CD14-positive monocyte (primary cell): ENCODE data around the gene GJB5. TPM values are rescaled to one million over a fixed set of nuclear protein-coding genes. Genes with fewer than 3 reads are reported as not detected.

Experiments used
- DNase-seq, 3 donors: peaks; one replicate each; pipeline ENCODE4 v3.0.0-alpha.2; 2011 to 2022
- H2AFZ ChIP-seq: 2 replicates; pipeline ENCODE4 v1.6.0; 2012; ENCODE audit warnings: mild to moderate bottlenecking, low read depth, low read length, inconsistent platforms; ENCODE audit not compliant: insufficient read depth, poor library complexity, severe bottlenecking
- H3K27ac ChIP-seq, 2 donors: 1 replicate in 1 of 2; 2 replicates in 1 of 2; pipeline ENCODE4 v1.5.1; 2012 to 2013; ENCODE audit warnings: low read length in 2 of 2, control low read depth in 1 of 2, inconsistent platforms in 1 of 2, low read depth in 1 of 2, mild to moderate bottlenecking in 1 of 2
- H3K27me3 ChIP-seq, 2 donors: one replicate each; pipeline versions ENCODE4 v1.6.0 to v1.6.1; 2011 to 2013; ENCODE audit warnings: low read length in 2 of 2; ENCODE audit not compliant: control insufficient read depth in 2 of 2, insufficient read depth in 2 of 2
- H3K36me3 ChIP-seq, 2 donors: replicated peaks in 1 of 2; 1 replicate in 1 of 2; 2 replicates in 1 of 2; pipeline versions ENCODE4 v1.5.1 to v1.6.1; 2012 to 2013; ENCODE audit warnings: low read length in 2 of 2, control low read depth in 1 of 2, inconsistent platforms in 1 of 2, mild to moderate bottlenecking in 1 of 2; ENCODE audit not compliant: insufficient read depth in 2 of 2, control insufficient read depth in 1 of 2
- H3K4me1 ChIP-seq, 2 donors: 1 replicate in 1 of 2; 2 replicates in 1 of 2; pipeline versions ENCODE4 v1.5.1 to v1.6.1; 2012 to 2013; ENCODE audit warnings: low read length in 2 of 2, control low read depth in 1 of 2, inconsistent platforms in 1 of 2, mild to moderate bottlenecking in 1 of 2, moderate library complexity in 1 of 2; ENCODE audit not compliant: insufficient read depth in 2 of 2, control insufficient read depth in 1 of 2
- H3K4me2 ChIP-seq: replicated peaks from 2 replicates; pipeline ENCODE3; 2012; ENCODE audit warnings: low read length, moderate library complexity, mild to moderate bottlenecking; ENCODE audit not compliant: poor library complexity, severe bottlenecking; ENCODE audit errors: extremely low read depth
- H3K4me3 ChIP-seq, 3 experiments: fragments of 200-600 bp in 1 of 3; sonication (generic) in 1 of 3; replicated peaks in 1 of 3; 1 replicate in 2 of 3; 2 replicates in 1 of 3; pipeline ENCODE4 v1.5.1; 2011 to 2013; ENCODE audit warnings: low read length in 3 of 3, mild to moderate bottlenecking in 3 of 3, control low read depth in 2 of 3, low read depth in 2 of 3, inconsistent platforms in 1 of 3, moderate library complexity in 1 of 3
- H3K79me2 ChIP-seq: 2 replicates; pipeline ENCODE4 v1.6.0; 2012; ENCODE audit warnings: mild to moderate bottlenecking, control low read depth, inconsistent platforms, low read length, moderate library complexity; ENCODE audit not compliant: insufficient read depth
- H3K9ac ChIP-seq: 2 replicates; pipeline ENCODE4 v1.6.0; 2017; ENCODE audit warnings: low read length, mild to moderate bottlenecking; ENCODE audit not compliant: insufficient read depth, poor library complexity, severe bottlenecking
- H3K9me3 ChIP-seq, 2 donors: replicated peaks in 1 of 2; 1 replicate in 1 of 2; 2 replicates in 1 of 2; pipeline versions ENCODE4 v1.5.1 to v1.6.1; 2012 to 2013; ENCODE audit warnings: low read length in 2 of 2, control low read depth in 1 of 2; ENCODE audit not compliant: control insufficient read depth in 1 of 2, insufficient read depth in 1 of 2
- H4K20me1 ChIP-seq: 2 replicates; pipeline ENCODE4 v1.6.0; 2012; ENCODE audit warnings: mild to moderate bottlenecking, low read length, control low read depth, moderate library complexity; ENCODE audit not compliant: insufficient read depth
- H3K27ac Mint-ChIP-seq, 7 donors: one replicate each; pipeline ENCODE4 v1.8.0; 2020; ENCODE audit warnings: mild to moderate bottlenecking in 7 of 7, mixed read lengths in 7 of 7, moderate library complexity in 6 of 7, inconsistent platforms in 2 of 7
- H3K27me3 Mint-ChIP-seq, 3 donors: one replicate each; pipeline ENCODE4 v1.8.0; 2021 to 2022; ENCODE audit warnings: low read depth in 3 of 3, mild to moderate bottlenecking in 3 of 3, mixed read lengths in 3 of 3, moderate library complexity in 3 of 3, inconsistent platforms in 1 of 3
- H3K36me3 Mint-ChIP-seq, 2 donors: one replicate each; pipeline ENCODE4 v1.8.0; 2020; ENCODE audit warnings: mixed read lengths in 2 of 2, inconsistent platforms in 1 of 2, mild to moderate bottlenecking in 1 of 2
- H3K4me1 Mint-ChIP-seq: one replicate; pipeline ENCODE4 v1.8.0; 2020; ENCODE audit warnings: mild to moderate bottlenecking, mixed read lengths
- H3K4me3 Mint-ChIP-seq, 2 donors: one replicate each; pipeline ENCODE4 v1.8.0; 2020; ENCODE audit warnings: mild to moderate bottlenecking in 2 of 2, mixed read lengths in 2 of 2, moderate library complexity in 1 of 2
- H3K9me3 Mint-ChIP-seq, 7 donors: one replicate each; pipeline ENCODE4 v1.8.0; 2020 to 2022; ENCODE audit warnings: mixed read lengths in 7 of 7, mild to moderate bottlenecking in 6 of 7, moderate library complexity in 6 of 7, inconsistent platforms in 2 of 7
- CTCF ChIP-seq: fragments of 200-600 bp; IDR thresholded peaks from one replicate; pipeline ENCODE4 v1.8.0; 2022; ENCODE audit warnings: antibody characterized with exemption, mild to moderate bottlenecking
- WGBS: methylation state at CpG from one replicate; pipeline ENCODE4 v1.1.5; 2013; ENCODE audit warnings: missing lambda C conversion rate; ENCODE audit not compliant: insufficient coverage; 5-methylcytosine and 5-hydroxymethylcytosine counted together
- intact Hi-C, 2 donors: fragments of 100-400 bp; cut with micrococcal nuclease; formaldehyde crosslinking; loops; one replicate each; pipeline versions ENCODE4 v1.15.0 to v1.15.1; 2023
- polyA plus RNA-seq, 3 donors: library from polyadenylated mRNA; depleted of rRNA in 1 of 3; unstranded in 2 of 3; stranded (reverse) in 1 of 3; fragments of 300-500 nt in 2 of 3; fragments of >200 nt in 1 of 3; fragmentation: Illumina TruSeq in 2 of 3; gene quantifications; 1 replicate in 2 of 3; 2 replicates in 1 of 3; pipeline ENCODE4 v1.2.3, GENCODE V29; 2012 to 2021

The GJB5 gene
- polyA plus RNA-seq, 3 donors, result 0.12 TPM; not detected in 2

GRCh38 chr1:34795916-34796315 lies 41.1 kb downstream of the GJB5 start:
- no peak overlapping the region for H3K9ac ChIP-seq
- 80% methylated on average over 3 of the region's 6 CpGs for WGBS
- H3K9me3 ChIP-seq, result no peaks in the 10 kb centered on the region

GRCh38 chr1:34796990-34797389 lies 42.1 kb downstream of the GJB5 start:
- Histone ChIP-seq H2AFZ (no peak overlapping the region), H3K36me3 (no peaks in the 10 kb centered on the region), H3K4me1 (no peaks in the 10 kb centered on the region), H3K27ac (no peak overlapping the region), H3K79me2 (no peaks in the 10 kb centered on the region), H4K20me1 (no peaks in the 10 kb centered on the region), H3K9me3 (no peaks in the 10 kb centered on the region), H3K4me3 (no peak overlapping the region), H3K4me2 (no peak overlapping the region), H3K9ac (no peak overlapping the region), H3K27me3 (peaks cover 6 to 19% of the 10 kb centered on the region in 2 donors)
- intact Hi-C loops, result no loop called here
- H3K27me3 Mint-ChIP-seq, result peaks cover 18 to 22% (median 19%) of the 10 kb centered on the region in 3 donors
- no peak overlapping the region for H3K27ac Mint-ChIP-seq
- no peaks in the 10 kb centered on the region for H3K4me1 Mint-ChIP-seq
- DNase-seq, result no peak
- H3K9me3 Mint-ChIP-seq, result peaks cover 0 to 3% (median 0%) of the 10 kb centered on the region in 7 donors
- no peak overlapping the region for H3K4me3 Mint-ChIP-seq
- TF ChIP-seq CTCF, result no peak
- WGBS, result 100% methylated on average over 2 of the region's 6 CpGs
- no peaks in the 10 kb centered on the region for H3K36me3 Mint-ChIP-seq

More at GRCh38 chr1:34795916-34796315, 41.1 kb downstream of the GJB5 start:
- H3K4me3 ChIP-seq, result no peak overlapping the region
- Mint-ChIP-seq H3K4me1 (no peaks in the 10 kb centered on the region), H3K27me3 (peaks cover 20 to 30% (median 23%) of the 10 kb centered on the region in 3 donors), H3K36me3 (no peaks in the 10 kb centered on the region), H3K4me3 (no peak overlapping the region), H3K9me3 (peaks cover 0 to 6% (median 2%) of the 10 kb centered on the region in 7 donors), H3K27ac (peak overlapping the region in 1 of 7 donors; percentile 7)
- no peaks in the 10 kb centered on the region for H3K79me2 ChIP-seq
- intact Hi-C loops, result no loop called here
- H3K4me1 ChIP-seq, result no peaks in the 10 kb centered on the region
- H3K4me2 ChIP-seq, result no peak overlapping the region
- H4K20me1 ChIP-seq, result no peaks in the 10 kb centered on the region
- H3K36me3 ChIP-seq, result no peaks in the 10 kb centered on the region
- no peak overlapping the region for H3K27ac ChIP-seq
- no peak overlapping the region for H2AFZ ChIP-seq
- peaks cover 8 to 22% of the 10 kb centered on the region in 2 donors for H3K27me3 ChIP-seq
- no peak for TF ChIP-seq CTCF
- no peak for DNase-seq
